Lower leg skin (tissue), 3 donors: Measurements from ENCODE around the gene CCNI.

Source experiments
- CTCF ChIP-seq, 3 donors: fragments of 450-650 bp; IDR thresholded peaks; one replicate each; pipeline ENCODE4 v1.5.1; 2016; ENCODE audit warnings: antibody characterized with exemption in 3 of 3, mild to moderate bottlenecking in 3 of 3, moderate library complexity in 2 of 3
- POLR2A ChIP-seq, 2 donors: fragments of 450-650 bp; IDR thresholded peaks; one replicate each; pipeline ENCODE4 v1.6.1; 2016 to 2017; ENCODE audit warnings: antibody characterized with exemption in 2 of 2, mild to moderate bottlenecking in 1 of 2, moderate library complexity in 1 of 2

GRCh38 chr4:77072195-77072753 lies 3.5 kb downstream of the CCNI start:
- no peak for TF ChIP-seq CTCF (IDR thresholded peaks at IDR 0.05)
- TF ChIP-seq POLR2A (IDR thresholded peaks at IDR 0.05) = no peak
